HCT116 (cell line): Measurements from ENCODE around the gene TSACC. TPM values are rescaled to one million over a fixed set of nuclear protein-coding genes. Genes with fewer than 3 reads are reported as not detected.

ENCODE experiments used
- ATAC-seq: fragments of 200-7000 bp; cut with Tn5 transposase; 2 replicates; pipeline ENCODE4 v1.9.1; 2020; ENCODE audit warnings: mild to moderate bottlenecking, moderate library complexity
- BruUV-seq: library from RNA; stranded (reverse); fragments of 400-500 nt; replicated peaks from 2 replicates; lab custom pipeline; 2021; lab: Mats Ljungman, UMichigan
- CTCF ChIA-PET: fragments of 300-600 bp; sonication (Branson Sonifier 250); formaldehyde crosslinking; loops from one replicate; lab custom pipeline; 2021; ENCODE audit warnings: antibody characterized with exemption; lab: Charles Lee
- POLR2A ChIA-PET: fragments of 300-600, 350-600 bp; sonication (Branson Sonifier 250); formaldehyde crosslinking; loops from one replicate; lab custom pipeline; 2021; ENCODE audit warnings: antibody characterized with exemption; lab: Charles Lee
- RAD21 ChIA-PET, 2 experiments: fragments of 300-600 bp; sonication (Branson Sonifier 250); formaldehyde crosslinking; loops; one replicate each; lab custom pipeline; 2023; ENCODE audit warnings: low total read pairs in 2 of 2; ENCODE audit not compliant: uncharacterized antibody in 2 of 2, unreplicated experiment in 2 of 2, low non-redundant PET in 1 of 2; lab: Charles Lee
- DNase-seq: peaks from one replicate; pipeline ENCODE4 v3.0.0-alpha.2; 2010; ENCODE audit warnings: low read depth, low spot score
- H2AFZ ChIP-seq: fragments of 200-600 bp; shearing (Covaris generic), sonication (generic); 2 replicates; pipeline ENCODE4 v1.6.1; 2017; ENCODE audit warnings: low read depth, mixed run types, mixed read lengths, antibody characterized with exemption, low read length; ENCODE audit not compliant: poor library complexity, severe bottlenecking
- H3K27ac ChIP-seq: 2 replicates; pipeline ENCODE4 v1.5.1; 2012; ENCODE audit warnings: low read depth, low read length
- H3K27me3 ChIP-seq: fragments of 200-600 bp; sonication (generic); 2 replicates; pipeline ENCODE4 v1.6.1; 2016; ENCODE audit warnings: mixed run types, low read length, mixed read lengths; ENCODE audit not compliant: insufficient read depth
- H3K36me3 ChIP-seq, 2 experiments: fragments of 200-500 bp in 1 of 2; fragments of 200-600 bp in 1 of 2; sonication (Bioruptor generic) in 1 of 2; sonication (generic) in 1 of 2; 2 replicates each; pipeline versions ENCODE4 v1.5.1 to v1.6.1; 2014 to 2016; ENCODE audit warnings: low read length in 2 of 2, inconsistent platforms in 1 of 2, mixed read lengths in 1 of 2, mixed run types in 1 of 2; ENCODE audit not compliant: insufficient read depth in 2 of 2, control insufficient read depth in 1 of 2
- H3K4me1 ChIP-seq, 2 experiments: fragments of 200-600 bp in 1 of 2; sonication (generic) in 1 of 2; 2 replicates each; pipeline versions ENCODE4 v1.5.1 to v1.6.1; 2012 to 2017; ENCODE audit warnings: low read length in 2 of 2, inconsistent platforms in 1 of 2, mild to moderate bottlenecking in 1 of 2, mixed read lengths in 1 of 2, mixed run types in 1 of 2, moderate library complexity in 1 of 2; ENCODE audit not compliant: insufficient read depth in 2 of 2, control insufficient read depth in 1 of 2
- H3K4me2 ChIP-seq: fragments of 200-600 bp; sonication (generic); 2 replicates; pipeline ENCODE4 v1.6.1; 2017; ENCODE audit warnings: mixed run types, low read length, mixed read lengths
- H3K4me3 ChIP-seq, 2 experiments: fragments of 200-600 bp in 1 of 2; sonication (generic) in 1 of 2; replicated peaks in 1 of 2; 2 replicates each; pipeline ENCODE4 v1.5.1; 2011 to 2016; ENCODE audit warnings: low read length in 2 of 2, control low read depth in 1 of 2, low read depth in 1 of 2, mild to moderate bottlenecking in 1 of 2, mixed read lengths in 1 of 2, mixed run types in 1 of 2
- H3K79me2 ChIP-seq: fragments of 200-600 bp; sonication (generic); 2 replicates; pipeline ENCODE4 v1.6.1; 2017; ENCODE audit warnings: mild to moderate bottlenecking, mixed run types, low read length, moderate library complexity, mixed read lengths; ENCODE audit not compliant: insufficient read depth
- H3K9ac ChIP-seq: fragments of 200-600 bp; sonication (generic); 2 replicates; pipeline ENCODE4 v1.6.1; 2016; ENCODE audit warnings: low read length, mixed read lengths
- H3K9me2 ChIP-seq: fragments of 200-600 bp; sonication (generic), shearing (Covaris generic); 2 replicates; pipeline ENCODE4 v1.6.1; 2017; ENCODE audit warnings: mixed run types, mild to moderate bottlenecking, moderate library complexity; ENCODE audit not compliant: insufficient read depth
- H3K9me3 ChIP-seq, 2 experiments: fragments of 200-500 bp in 1 of 2; fragments of 200-600 bp in 1 of 2; sonication (Bioruptor generic) in 1 of 2; sonication (generic) in 1 of 2; 2 replicates each; pipeline ENCODE4 v1.6.1; 2014 to 2017; ENCODE audit warnings: low read length in 2 of 2, mixed read lengths in 2 of 2, inconsistent platforms in 1 of 2, low read depth in 1 of 2, mild to moderate bottlenecking in 1 of 2, mixed run types in 1 of 2, moderate library complexity in 1 of 2; ENCODE audit not compliant: control insufficient read depth in 1 of 2, insufficient read depth in 1 of 2
- H4K20me1 ChIP-seq: fragments of 200-600 bp; sonication (generic), shearing (Covaris generic); 2 replicates; pipeline ENCODE4 v1.6.1; 2017; ENCODE audit warnings: mixed run types, mild to moderate bottlenecking, moderate library complexity; ENCODE audit not compliant: insufficient read depth
- CEBPB ChIP-seq: IDR thresholded peaks from 2 replicates; pipeline ENCODE4 v1.6.1; 2012; ENCODE audit warnings: low read depth
- CTCF ChIP-seq, 3 experiments: fragments of 200-600 bp in 1 of 3; sonication (generic) in 1 of 3; IDR thresholded peaks in 2 of 3; conservative IDR thresholded peaks in 1 of 3; 2 replicates each; pipeline ENCODE4 v1.5.1; 2012 to 2017; ENCODE audit warnings: low read depth in 2 of 3, low read length in 2 of 3, antibody characterized with exemption in 1 of 3, borderline replicate concordance in 1 of 3, control low read depth in 1 of 3, mild to moderate bottlenecking in 1 of 3, mixed read lengths in 1 of 3, mixed run types in 1 of 3, moderate library complexity in 1 of 3; ENCODE audit not compliant: insufficient read depth in 1 of 3
- ELF1 ChIP-seq: IDR thresholded peaks from 2 replicates; pipeline ENCODE4 v1.6.1; 2012; ENCODE audit warnings: low read depth, borderline replicate concordance
- POLR2A ChIP-seq: IDR thresholded peaks from 2 replicates; pipeline ENCODE4 v1.7.0; 2011; ENCODE audit warnings: borderline replicate concordance; ENCODE audit not compliant: insufficient read depth, insufficient read length; ENCODE audit errors: extremely low read depth
- POLR2AphosphoS5 ChIP-seq: IDR thresholded peaks from 2 replicates; pipeline ENCODE4 v1.6.1; 2011; ENCODE audit warnings: mild to moderate bottlenecking, low read depth, low read length, moderate library complexity
- REST ChIP-seq: IDR thresholded peaks from 2 replicates; pipeline ENCODE4 v1.6.1; 2012; ENCODE audit warnings: low read depth
- SP1 ChIP-seq: IDR thresholded peaks from 2 replicates; pipeline ENCODE4 v1.6.1; 2012; ENCODE audit warnings: low read depth
- TCF7L2 ChIP-seq: IDR thresholded peaks from 2 replicates; pipeline ENCODE4 v1.7.0; 2011; ENCODE audit warnings: borderline replicate concordance, inconsistent platforms; ENCODE audit not compliant: insufficient read depth, insufficient read length; ENCODE audit errors: extremely low read depth
- YY1 ChIP-seq: IDR thresholded peaks from 2 replicates; pipeline ENCODE4 v1.6.1; 2011; ENCODE audit warnings: low read length, low read depth, moderate library complexity, mild to moderate bottlenecking; ENCODE audit not compliant: insufficient replicate concordance; ENCODE audit errors: extremely low read depth
- ZFX ChIP-seq: fragments of 450-650 bp; IDR thresholded peaks from 2 replicates; pipeline ENCODE4 v1.6.1; 2017
- intact Hi-C: fragments of 100-400 bp; cut with micrococcal nuclease; formaldehyde crosslinking; loops from 2 replicates; pipeline ENCODE4 v1.10.0; 2022
- total RNA-seq: library from RNA; stranded (reverse); gene quantifications from one replicate; pipeline ENCODE4 v1.2.1, GENCODE V29; 2021; ENCODE audit not compliant: unreplicated experiment

The TSACC gene
- total RNA-seq, 1 experiment from 2014 or later, result 1.0 TPM

GRCh38 chr1:156388174-156389137 lies 50.1 kb downstream of the TSACC start (continued):
- no peak for TF ChIP-seq REST

- Histone ChIP-seq H4K20me1 (no peaks in the 10 kb centered on the region), H3K4me3 (no peak overlapping the region), H2AFZ (no peak overlapping the region), H3K36me3 (no peaks in the 10 kb centered on the region), H3K27ac (no peak overlapping the region), H3K4me1 (peaks cover 0 to 7% of the 10 kb centered on the region in 2 experiments; a peak in 2 of 4 replicates), H3K9me3 (no peaks in the 10 kb centered on the region), H3K9ac (no peak overlapping the region), H3K9me2 (no peaks in the 10 kb centered on the region), H3K4me2 (no peak overlapping the region), H3K27me3 (no peaks in the 10 kb centered on the region), H3K79me2 (no peaks in the 10 kb centered on the region)
- intact Hi-C loops, result no loop called here
- no peak for ATAC-seq
- no peak for DNase-seq
- ChIA-PET POLR2A (no interaction called here), RAD21 (interaction anchor here in 1 of 2 experiments (0.5 kb wide), 1 partner anchor 514 kb away, joined by 3 read pairs; no protein-coding TSS in a partner anchor), CTCF (interaction anchor here (2.9 kb wide), 1 partner anchor 57 kb away, joined by 13 read pairs; no protein-coding TSS in a partner anchor)
- no TSS peak for BruUV-seq
- no peak for TF ChIP-seq CEBPB
- no peak for TF ChIP-seq REST
- no peak for TF ChIP-seq SP1
- TF ChIP-seq POLR2A, result no peak
- no peak for TF ChIP-seq CTCF (IDR thresholded peaks at IDR 0.05 in 2 of 3, conservative IDR thresholded peaks at IDR 0.05 in 1 of 3; ENCODE audit: borderline replicate concordance in 1 of 3, insufficient read depth in 1 of 3, low read depth in 2 of 3, low read length in 2 of 3)
- no peak for TF ChIP-seq TCF7L2
- TF ChIP-seq ELF1, result no peak
- no peak for TF ChIP-seq POLR2AphosphoS5
- no peak for TF ChIP-seq YY1
- no peak for TF ChIP-seq ZFX
These were observed 51.0 kb downstream of the TSACC start for GRCh38 chr1:156389311-156389710.
